Kidney tubule cell (primary cell): ENCODE data around the gene TMEM250.
A peak's percentile ranks its signal among the peaks of the same experiment; 100 is the strongest.

Experiments used
- DNase-seq: peaks from one replicate; pipeline ENCODE4 v3.0.0-alpha.2; 2018; ENCODE audit warnings: low spot score

The TMEM250 gene

GRCh38 chr9:136082496-136083361 lies 35.9 kb downstream of the TMEM250 start:
- no peak for DNase-seq

- no peak for DNase-seq
Measured at GRCh38 chr9:136081826-136082495, 36.7 kb downstream of the TMEM250 start.

DNA sequence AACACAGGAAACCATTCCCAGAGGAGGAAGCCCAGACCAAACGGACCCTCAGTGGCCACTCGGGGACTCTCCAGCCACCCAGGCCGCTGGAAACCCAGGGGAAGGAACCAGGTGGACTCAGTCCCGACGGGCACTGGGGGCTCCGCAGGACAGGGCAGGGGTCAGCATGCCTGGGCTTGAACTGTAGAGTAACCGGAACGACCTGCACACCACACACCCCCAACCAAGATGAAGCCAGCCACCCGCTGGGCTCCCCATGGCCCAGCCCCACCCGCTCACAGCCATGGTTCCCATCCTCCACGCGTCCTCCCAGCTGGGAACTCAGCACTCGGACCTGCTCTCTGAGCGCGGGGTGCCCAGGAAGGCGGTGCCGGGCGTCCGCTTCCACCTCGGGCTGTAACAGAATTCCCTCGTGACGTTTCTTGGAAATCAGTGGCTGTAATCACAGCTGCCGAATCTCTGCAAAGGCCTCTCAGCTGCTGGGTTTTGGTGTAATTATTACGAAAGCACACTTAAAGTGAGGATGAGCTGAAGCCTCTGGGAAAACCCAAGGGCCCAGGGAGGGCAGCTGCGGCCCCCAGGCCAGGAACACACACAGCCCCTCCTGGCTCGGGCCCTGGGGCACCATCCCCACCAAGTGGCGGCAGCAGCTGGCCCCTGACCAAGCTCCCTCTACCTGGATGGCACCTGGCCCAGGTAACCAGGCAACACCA lies 37.4 kb downstream of the TMEM250 start:
- no peak for DNase-seq

- no peak for DNase-seq
Measured at GRCh38 chr9:136080716-136081112, 38.0 kb downstream of the TMEM250 start.

DNA sequence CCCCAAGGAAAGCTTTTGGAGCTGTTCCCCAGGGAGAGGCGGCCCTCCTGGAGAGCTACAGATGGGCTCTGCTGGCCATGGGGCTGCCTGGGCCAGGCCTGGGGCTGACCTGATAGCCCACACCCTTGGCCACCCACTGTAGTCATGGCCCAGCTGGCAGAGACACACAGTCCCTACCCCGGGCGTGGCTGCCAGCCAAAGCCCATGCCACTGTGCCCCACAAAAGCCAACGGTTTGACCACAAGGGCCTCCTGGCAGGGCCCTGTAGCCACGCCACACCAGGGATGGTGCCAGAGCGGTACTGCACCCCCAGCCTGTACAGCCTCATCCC lies 38.8 kb downstream of the TMEM250 start:
- no peak for DNase-seq

DNA sequence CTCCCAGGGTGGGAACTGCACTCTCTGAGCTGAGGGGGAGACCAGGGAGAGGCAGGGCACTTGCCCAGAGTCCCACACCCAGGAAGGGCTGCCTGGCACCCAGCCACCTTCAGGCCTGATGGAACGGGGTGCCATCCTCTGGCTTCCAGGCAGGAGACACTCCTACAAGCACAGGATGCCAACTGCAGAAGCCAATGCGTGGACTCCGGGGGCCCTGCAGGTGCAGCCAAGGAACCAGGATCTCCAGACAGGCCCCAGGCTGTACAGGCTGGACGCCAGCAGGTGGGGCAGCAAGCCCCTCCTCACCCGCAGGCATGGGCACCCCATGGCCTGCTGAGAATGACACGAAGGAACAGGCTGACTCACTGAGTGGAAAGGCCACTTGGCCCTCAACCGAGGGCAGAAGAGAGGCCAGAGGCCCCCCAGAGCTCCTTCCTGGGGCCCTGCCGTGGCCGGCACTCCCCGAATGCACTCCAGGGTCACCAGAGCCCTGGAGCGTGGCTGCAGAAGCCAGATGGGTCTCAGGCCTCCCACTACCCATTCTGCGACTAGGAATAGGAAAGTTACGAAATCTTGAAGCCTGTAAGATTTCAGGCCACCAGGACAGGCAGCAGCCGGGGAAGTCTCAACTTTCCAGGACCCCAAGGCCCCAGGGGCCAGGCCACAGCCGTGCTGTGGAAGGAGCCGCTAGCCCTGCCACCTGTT lies 39.3 kb downstream of the TMEM250 start:
- peak; percentile 13 for DNase-seq

GRCh38 chr9:136078498-136079011 lies 40.1 kb downstream of the TMEM250 start:
- no peak for DNase-seq

DNA sequence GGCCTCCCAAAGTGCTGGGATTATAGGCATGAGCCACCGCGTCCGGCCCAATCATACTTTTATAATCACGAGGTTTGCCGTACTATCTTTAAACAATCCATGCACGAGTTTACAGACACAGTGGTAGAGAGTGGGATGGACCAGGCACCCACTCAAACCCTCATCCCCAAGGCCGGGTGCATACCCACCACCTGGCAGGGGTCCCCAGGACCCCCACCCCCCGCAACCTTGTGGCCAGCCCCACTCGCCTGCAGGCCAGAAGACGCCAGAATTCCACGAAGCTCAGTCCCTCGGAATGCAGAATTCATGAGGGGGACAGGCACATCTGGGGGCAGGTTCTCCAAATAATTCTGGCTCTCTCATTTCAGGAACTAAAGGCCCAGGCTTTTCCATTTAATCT lies 40.7 kb downstream of the TMEM250 start:
- no peak for DNase-seq

- DNase-seq: no peak
Measured at GRCh38 chr9:136077491-136077890, 41.2 kb downstream of the TMEM250 start.

DNA sequence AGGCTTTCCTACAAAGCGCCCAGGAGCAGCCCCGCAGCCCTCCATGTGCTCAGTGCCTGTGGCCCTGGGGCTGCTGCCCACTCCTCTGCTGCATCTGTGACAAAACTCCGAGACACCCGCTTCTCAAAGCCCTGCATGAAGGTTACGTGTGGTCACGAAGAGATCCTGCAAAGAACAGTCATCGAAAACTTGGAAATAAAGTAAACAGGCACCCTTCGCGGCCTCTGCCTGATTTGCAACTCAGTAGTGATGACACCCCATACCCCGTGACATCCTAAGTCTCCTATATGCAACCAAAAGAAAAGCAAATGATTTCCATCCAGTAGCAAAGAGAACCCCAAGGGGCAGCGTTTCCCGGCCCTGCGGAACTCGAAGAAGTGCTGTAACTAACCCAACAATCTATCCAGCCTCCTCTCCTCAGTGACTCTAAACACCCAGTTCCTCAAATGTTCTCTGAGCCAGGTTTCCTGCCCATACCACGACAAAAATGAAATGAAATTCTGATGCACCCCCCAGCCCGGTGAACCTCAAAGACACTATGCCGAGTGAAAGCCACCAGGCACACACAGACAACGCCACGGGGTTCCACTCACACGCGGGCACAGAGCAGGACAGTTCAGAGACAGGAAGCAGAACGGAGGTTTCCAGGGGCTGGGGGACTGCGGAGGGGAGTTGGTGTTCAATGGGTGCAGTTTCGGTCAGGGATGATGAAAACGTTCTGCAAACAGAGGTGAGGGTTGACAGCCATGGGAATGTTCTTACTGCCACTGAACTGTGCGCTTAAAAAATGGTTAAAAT lies 42.6 kb downstream of the TMEM250 start:
- DNase-seq: no peak

DNA sequence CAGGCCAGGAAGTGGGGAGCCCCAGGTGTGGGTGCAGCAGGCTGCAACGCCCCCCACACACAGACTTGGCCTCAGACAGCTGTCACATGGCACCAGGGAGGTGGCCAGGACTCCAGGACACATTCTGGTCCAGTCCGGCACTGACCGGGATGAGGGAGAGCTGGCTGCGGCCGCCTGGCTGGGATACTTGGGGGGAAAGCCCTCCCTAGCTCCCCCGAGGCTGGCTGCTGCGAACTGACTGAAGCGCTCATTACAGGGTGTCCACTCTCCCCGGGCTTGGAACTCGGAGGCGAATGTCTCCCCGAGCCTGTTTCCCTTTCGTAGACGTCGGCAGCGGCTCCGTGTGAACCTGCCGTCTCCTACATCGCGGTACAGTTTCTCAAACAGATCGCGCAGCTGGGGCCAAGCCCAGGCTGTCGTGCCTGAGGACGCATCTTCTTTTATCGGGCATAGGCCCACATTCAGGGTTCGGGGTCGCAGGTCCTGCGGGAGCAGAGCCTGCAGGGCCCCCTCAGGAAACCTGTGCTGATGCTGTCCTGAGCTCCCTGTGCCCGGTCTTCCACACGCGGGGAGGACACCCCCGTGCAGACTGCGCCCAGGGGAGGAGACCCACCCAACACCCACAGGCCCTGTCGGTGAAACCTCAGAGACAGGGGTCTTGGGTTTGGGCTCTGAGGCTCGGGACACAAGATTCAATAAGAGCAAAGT lies 43.4 kb downstream of the TMEM250 start:
- DNase-seq: no peak

- no peak for DNase-seq
Measured at GRCh38 chr9:136074706-136075105, 44.0 kb downstream of the TMEM250 start.
